HG03066 (cell line): Measurements from ENCODE around the gene JAKMIP2.

Experiments used
- ATAC-seq: cut with Tn5 transposase; IDR thresholded peaks from one replicate; pipeline ENCODE4 v1.9.1; 2021; ENCODE audit warnings: low read depth; ENCODE audit not compliant: unreplicated experiment

The JAKMIP2 gene

GRCh38 chr5:147791181-147791580 is 8.7 kb upstream of the JAKMIP2 start:
- ATAC-seq = no peak

GRCh38 chr5:147789820-147790219 is 7.3 kb upstream of the JAKMIP2 start:
- no peak for ATAC-seq

- no peak for ATAC-seq
Observed at GRCh38 chr5:147788023-147788422, 5.5 kb upstream of the JAKMIP2 start.

DNA sequence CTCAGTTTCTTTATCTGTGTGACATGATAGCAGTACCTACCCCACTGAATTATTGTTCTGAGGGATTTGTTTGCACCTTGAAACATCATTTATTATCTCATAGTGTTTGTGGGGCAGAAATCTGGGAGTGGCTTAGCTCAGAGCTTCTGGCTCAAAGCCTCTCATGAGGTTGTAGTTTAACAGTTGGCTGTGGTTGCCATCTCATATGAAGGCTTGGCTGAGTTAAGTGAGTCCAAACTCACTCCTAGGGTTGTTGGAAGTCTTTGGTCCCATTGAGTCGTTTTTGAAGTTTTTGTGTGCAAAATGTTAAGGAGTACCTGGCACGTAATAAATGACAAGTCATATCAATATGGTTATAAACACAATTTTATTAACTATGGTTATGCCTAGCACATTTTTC is 3.6 kb upstream of the JAKMIP2 start:
- ATAC-seq = no peak

DNA sequence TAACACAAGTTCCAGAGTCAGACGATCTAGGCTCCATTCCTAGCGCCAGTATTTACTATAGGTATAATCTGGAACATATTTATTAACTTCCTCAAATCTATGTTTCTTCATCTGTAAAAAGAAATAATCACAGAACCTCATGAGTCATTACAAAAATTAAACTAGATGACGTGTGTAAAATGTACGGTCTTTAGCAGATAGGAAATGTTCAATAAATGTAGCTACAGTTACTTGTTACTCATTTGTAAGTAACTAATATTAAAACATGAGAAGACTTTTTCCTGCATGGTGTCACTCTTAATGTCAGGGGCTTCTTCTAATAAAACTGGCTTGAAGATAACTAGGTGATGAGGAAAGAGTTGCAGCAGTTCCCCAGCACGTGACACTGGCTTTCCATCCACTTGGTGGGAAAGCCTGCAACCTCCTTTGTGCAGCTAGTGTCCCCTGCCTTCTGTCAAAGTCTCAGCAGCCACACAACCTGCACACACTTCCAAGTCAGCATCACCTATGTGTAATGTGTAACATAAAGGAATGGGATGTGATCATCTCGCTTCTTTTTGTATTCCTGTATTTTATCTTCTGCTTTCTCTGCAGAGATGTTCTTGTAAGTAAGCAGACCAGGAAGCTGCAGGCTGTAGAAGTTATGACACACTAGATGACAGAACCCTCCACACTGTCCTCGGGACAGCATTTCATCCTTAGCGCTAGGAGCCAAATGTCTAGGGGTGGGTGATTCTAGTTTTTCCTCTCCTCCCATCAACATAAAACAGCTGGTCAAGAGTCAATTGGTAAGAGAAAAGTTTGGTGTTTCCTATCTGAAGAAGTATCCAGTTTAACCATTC is 1.8 kb upstream of the JAKMIP2 start:
- ATAC-seq = no peak

- no peak for ATAC-seq
Observed at GRCh38 chr5:147780924-147781573, 1.5 kb downstream of the JAKMIP2 start.

DNA sequence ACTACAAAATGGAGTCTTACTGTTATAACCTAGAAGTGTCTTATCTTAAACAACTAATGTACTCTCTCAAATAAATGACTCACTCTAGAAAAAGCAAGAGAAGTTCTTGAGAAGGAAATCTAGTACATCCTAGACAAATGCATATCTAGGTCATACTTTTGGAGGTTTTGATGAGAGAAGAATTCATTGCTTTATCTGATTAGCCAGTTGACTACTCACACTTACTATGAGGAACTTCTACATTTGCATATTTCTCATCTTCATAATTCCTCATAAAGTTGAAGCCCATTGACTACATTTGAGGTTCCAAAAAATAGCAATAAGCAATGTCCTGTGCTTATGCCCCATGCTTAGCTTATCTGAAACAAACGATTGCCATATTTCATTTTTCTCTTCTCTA is 2.8 kb downstream of the JAKMIP2 start:
- ATAC-seq = no peak

DNA sequence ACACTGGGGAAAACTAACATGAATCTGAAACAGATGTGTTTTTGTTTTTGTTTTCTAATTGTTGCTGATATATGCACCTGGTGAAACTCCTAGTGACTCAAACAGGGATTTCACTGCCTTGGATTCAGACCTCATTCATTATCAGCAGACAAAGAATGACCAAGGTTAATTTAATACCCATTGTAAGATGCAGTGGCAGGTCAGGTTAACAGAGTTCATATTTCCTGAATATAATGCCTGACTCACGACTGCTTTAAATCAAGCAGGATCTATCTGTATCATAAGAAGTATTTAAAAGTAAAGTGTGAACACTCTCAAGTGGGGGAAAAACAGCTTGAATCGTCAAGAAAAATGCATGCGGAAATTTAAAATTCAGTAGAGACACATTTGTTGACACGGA is 5.5 kb downstream of the JAKMIP2 start:
- no peak for ATAC-seq

- ATAC-seq = no peak
Observed at GRCh38 chr5:147773587-147773986, 8.9 kb downstream of the JAKMIP2 start.

DNA sequence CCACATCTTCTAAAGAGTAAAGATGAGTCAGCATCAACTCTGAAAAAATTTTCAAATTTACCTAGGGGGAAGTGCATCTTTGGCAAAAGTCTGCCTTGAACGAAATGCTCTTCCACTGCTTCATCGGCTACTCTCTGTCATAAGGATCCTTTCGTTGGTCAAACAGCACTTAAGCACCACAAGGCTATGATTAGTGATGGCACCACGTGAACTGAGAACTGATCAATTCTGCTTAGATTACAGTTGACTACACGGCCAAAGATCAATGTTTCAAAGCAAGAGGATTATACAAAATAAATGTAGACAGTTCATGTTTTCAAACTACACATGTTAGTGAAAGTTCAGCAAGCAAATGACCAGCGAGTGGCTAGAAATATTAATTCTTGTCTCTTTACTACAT is 9.4 kb downstream of the JAKMIP2 start:
- no peak for ATAC-seq

- ATAC-seq = no peak
Observed at GRCh38 chr5:147767048-147767447, 15.5 kb downstream of the JAKMIP2 start.

GRCh38 chr5:147763791-147764525 is 18.6 kb downstream of the JAKMIP2 start:
- ATAC-seq = no peak

DNA sequence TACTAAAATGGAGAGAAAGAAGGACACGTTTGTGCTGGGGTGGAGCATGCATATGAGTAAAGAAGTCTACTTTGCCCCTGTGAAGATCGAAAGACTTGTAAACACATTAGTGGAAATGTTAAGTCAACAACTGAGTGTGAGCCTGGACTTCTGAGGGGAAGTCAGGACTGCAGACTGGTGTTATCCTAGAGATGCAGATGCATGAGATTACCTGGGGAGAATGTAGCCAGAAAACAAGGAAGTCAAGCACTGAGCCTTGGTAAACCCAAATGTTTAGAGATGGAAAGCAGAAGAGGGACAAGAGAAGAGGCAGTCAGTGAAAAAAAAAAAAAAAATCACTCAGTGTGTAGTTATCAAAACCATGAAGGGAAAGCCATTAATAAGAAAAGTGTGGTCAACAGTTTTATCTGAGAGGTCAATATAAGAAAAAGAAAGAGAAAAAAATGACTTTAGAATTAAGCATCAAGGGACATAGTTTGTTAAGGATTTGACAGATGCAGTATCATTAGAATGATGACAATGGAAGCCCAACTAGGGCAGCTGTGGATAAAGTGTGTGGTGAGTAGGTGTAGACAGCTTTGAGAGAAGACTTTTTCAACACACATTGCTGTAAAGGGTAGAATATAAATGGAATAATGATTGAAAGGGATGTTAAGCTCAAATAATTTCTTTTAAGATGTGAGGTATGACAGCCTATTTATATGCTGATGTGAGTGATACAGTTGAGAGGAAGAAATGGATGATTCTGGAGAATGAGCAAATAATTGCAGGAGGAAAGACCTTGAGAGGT is 22.2 kb downstream of the JAKMIP2 start:
- no peak for ATAC-seq

DNA sequence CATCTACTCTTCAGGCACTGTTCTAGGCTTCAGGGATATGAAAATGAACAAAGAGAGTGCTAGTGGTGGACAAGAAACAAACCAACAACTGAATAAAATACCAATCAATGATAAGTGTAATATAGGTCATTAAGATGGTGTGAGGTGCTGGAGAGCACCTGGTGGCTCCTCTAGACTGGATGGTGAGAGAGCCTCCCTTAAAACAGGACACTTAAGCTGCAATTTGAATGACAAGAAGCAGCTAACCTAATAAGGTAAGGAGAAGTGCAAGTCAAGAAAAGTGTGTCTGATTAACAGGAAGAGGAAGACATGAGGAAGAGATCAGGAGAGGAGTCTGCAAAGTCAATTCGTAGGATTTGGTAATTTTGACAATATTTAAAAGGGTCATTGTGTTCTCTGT is 23.1 kb downstream of the JAKMIP2 start:
- ATAC-seq = no peak

DNA sequence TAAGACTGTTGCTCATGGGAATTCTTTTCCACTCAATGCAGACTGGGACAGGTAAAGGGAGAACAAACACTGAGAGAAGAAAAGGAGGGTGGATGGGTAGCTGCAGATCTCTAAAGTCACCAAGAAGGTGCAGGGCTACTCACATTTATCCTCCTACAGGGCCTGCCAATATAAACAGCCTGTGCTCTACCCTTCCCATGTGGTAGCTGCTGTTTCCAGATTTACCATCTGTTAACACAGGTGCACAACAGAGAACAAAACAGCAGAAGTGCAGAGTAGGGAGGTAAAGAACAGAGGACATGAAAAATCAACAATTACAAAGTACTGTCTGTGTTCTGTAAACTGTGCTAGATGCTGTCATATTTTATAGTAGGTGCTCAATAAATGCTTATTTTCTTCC is 26.0 kb downstream of the JAKMIP2 start:
- no peak for ATAC-seq

DNA sequence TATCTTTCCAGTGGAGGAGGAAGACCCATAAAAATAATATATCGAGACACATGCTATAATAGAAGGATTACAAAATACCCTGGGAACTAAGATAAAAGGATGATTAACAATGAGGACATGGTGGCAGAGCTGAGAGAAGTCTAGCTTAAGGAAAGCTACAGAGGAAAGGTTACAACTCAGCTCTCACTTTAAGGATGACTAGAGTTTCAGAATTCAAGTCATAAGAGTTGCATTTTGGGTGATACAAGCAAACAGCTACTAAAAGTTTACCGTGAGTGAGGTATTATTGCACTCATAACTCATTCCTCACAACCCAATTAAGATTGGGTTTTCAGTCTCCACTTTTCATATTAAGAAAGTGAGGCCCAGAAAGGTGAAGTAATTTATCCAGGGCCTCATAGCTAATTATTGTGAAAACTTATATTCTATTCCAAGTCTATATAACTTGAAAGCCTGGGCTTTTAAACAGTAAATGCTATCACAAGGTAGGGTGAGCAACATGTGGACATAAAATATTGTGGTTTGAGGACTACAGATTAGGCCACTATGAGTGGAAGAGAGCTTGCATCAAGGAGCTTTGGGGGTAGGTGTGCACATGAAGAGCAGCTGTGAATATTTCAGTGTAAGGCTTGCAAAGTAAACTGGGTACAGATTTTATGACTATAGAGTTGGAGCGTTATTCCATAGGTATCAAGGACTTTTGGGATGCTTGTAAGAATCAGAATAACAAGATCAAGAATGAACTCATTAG is 28.0 kb downstream of the JAKMIP2 start:
- ATAC-seq = no peak

DNA sequence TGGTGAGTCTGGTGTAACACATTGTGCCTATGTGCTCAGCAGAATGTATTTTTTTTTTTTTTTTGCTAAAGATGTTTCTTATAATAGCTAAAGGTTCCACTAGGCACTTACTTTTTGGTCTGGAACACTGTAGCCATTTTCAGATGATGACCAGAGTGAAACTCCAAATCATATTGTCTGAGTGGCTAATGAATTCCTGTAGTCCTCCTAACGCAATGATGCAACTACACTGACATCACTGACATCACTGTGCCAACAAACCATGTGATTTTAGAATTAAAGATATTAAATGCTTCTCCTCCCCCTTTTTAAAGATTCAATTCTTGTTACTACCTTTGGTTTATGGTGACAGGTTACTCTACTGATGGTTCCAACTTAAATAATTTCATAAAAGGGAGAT is 28.8 kb downstream of the JAKMIP2 start:
- no peak for ATAC-seq

- ATAC-seq = no peak
Observed at GRCh38 chr5:147752666-147753290, 29.8 kb downstream of the JAKMIP2 start.

- no peak for ATAC-seq
Observed at GRCh38 chr5:147752033-147752432, 30.5 kb downstream of the JAKMIP2 start.
